IMR-90 (cell line): Measurements from ENCODE around the gene AVPR1B. TPM values are rescaled to one million over a fixed set of nuclear protein-coding genes. Genes with fewer than 3 reads are reported as not detected.

Experiments used
- ATAC-seq: fragments of 200-7000 bp; cut with Tn5 transposase; 2 replicates; pipeline ENCODE4 v1.9.1; 2020; ENCODE audit warnings: low read depth, mild to moderate bottlenecking, moderate library complexity
- BruUV-seq: library from RNA; stranded (reverse); fragments of 400-500 nt; replicated peaks from 2 replicates; lab custom pipeline; 2021; lab: Mats Ljungman, UMichigan
- CTCF ChIA-PET: fragments of 300-600 bp; formaldehyde crosslinking; extraction: SDS; loops from one replicate; lab custom pipeline; 2021; ENCODE audit warnings: antibody characterized with exemption; lab: Yijun Ruan, JAX
- POLR2A ChIA-PET: fragments of 300-600 bp; sonication (Branson Sonifier 250); formaldehyde crosslinking; loops from one replicate; lab custom pipeline; 2022; ENCODE audit warnings: antibody characterized with exemption; ENCODE audit not compliant: unreplicated experiment; lab: Charles Lee
- DNase-seq: peaks from one replicate; pipeline ENCODE4 v3.0.0; 2013
- H2AFZ ChIP-seq: replicated peaks from 2 replicates; pipeline ENCODE3; 2013; ENCODE audit warnings: low read length, mild to moderate bottlenecking; ENCODE audit not compliant: poor library complexity
- H2AK5ac ChIP-seq: 2 replicates; pipeline ENCODE4 v1.6.1; 2013; ENCODE audit warnings: low read depth, low read length, inconsistent platforms
- H2AK9ac ChIP-seq: replicated peaks from 2 replicates; pipeline ENCODE3; 2013; ENCODE audit warnings: mild to moderate bottlenecking, low read depth, low read length, moderate library complexity; ENCODE audit not compliant: poor library complexity
- H2BK120ac ChIP-seq: 2 replicates; pipeline ENCODE4 v1.6.1; 2013; ENCODE audit warnings: low read depth, low read length, inconsistent platforms
- H2BK15ac ChIP-seq: 3 replicates; pipeline ENCODE4 v1.6.1; 2013; ENCODE audit warnings: low read depth, low read length, inconsistent platforms
- H2BK20ac ChIP-seq: 2 replicates; pipeline ENCODE4 v1.6.1; 2013; ENCODE audit warnings: low read depth, mild to moderate bottlenecking, inconsistent platforms, low read length, moderate library complexity
- H2BK5ac ChIP-seq: 2 replicates; pipeline ENCODE4 v1.6.1; 2013; ENCODE audit warnings: mild to moderate bottlenecking, low read depth, low read length, inconsistent platforms; ENCODE audit not compliant: poor library complexity, severe bottlenecking
- H3K14ac ChIP-seq: replicated peaks from 2 replicates; pipeline ENCODE4 v1.6.1; 2013; ENCODE audit warnings: low read depth, low read length, inconsistent platforms
- H3K18ac ChIP-seq: 2 replicates; pipeline ENCODE4 v1.6.1; 2013; ENCODE audit warnings: low read depth, low read length, control low read depth
- H3K23ac ChIP-seq: 2 replicates; pipeline ENCODE4 v1.6.1; 2013; ENCODE audit warnings: low read depth, low read length, inconsistent platforms
- H3K27ac ChIP-seq: 2 replicates; pipeline ENCODE4 v1.5.1; 2013; ENCODE audit warnings: mild to moderate bottlenecking, control low read depth, low read length; ENCODE audit not compliant: insufficient read depth
- H3K27me3 ChIP-seq: 2 replicates; pipeline ENCODE4 v1.6.1; 2013; ENCODE audit warnings: low read length; ENCODE audit not compliant: control insufficient read depth, insufficient read depth
- H3K36me3 ChIP-seq: 2 replicates; pipeline ENCODE4 v1.6.1; 2013; ENCODE audit warnings: low read length, mixed read lengths; ENCODE audit not compliant: control insufficient read depth, insufficient read depth
- H3K4ac ChIP-seq: 2 replicates; pipeline ENCODE4 v1.6.1; 2013; ENCODE audit warnings: low read depth, low read length, inconsistent platforms
- H3K4me1 ChIP-seq: 2 replicates; pipeline ENCODE4 v1.6.1; 2013; ENCODE audit warnings: low read length, mixed read lengths; ENCODE audit not compliant: control insufficient read depth, insufficient read depth
- H3K4me2 ChIP-seq: 2 replicates; pipeline ENCODE4 v1.6.1; 2013; ENCODE audit warnings: low read depth, mild to moderate bottlenecking, control low read depth, low read length, moderate library complexity
- H3K4me3 ChIP-seq: 2 replicates; pipeline ENCODE4 v1.5.1; 2013; ENCODE audit warnings: low read depth, mild to moderate bottlenecking, control low read depth, low read length, moderate library complexity; ENCODE audit not compliant: insufficient read depth
- H3K56ac ChIP-seq: 2 replicates; pipeline ENCODE4 v1.6.1; 2013; ENCODE audit warnings: low read length, inconsistent platforms; ENCODE audit not compliant: insufficient read depth; ENCODE audit errors: extremely low read depth
- H3K79me1 ChIP-seq, 2 experiments: 2 replicates each; pipeline ENCODE4 v1.6.1; 2013; ENCODE audit warnings: low read length in 2 of 2, inconsistent platforms in 1 of 2, low read depth in 1 of 2
- H3K9ac ChIP-seq: 2 replicates; pipeline ENCODE4 v1.6.1; 2013; ENCODE audit warnings: low read depth, low read length, control low read depth
- H3K9me1 ChIP-seq: 2 replicates; pipeline ENCODE4 v1.6.1; 2013; ENCODE audit warnings: low read length, inconsistent platforms; ENCODE audit not compliant: insufficient read depth
- H3K9me3 ChIP-seq: 2 replicates; pipeline ENCODE4 v1.6.1; 2013; ENCODE audit warnings: low read length; ENCODE audit not compliant: control insufficient read depth, insufficient read depth
- H4K20me1 ChIP-seq: 2 replicates; pipeline ENCODE4 v1.6.1; 2013; ENCODE audit warnings: low read length, inconsistent platforms; ENCODE audit not compliant: insufficient read depth
- H4K5ac ChIP-seq: 2 replicates; pipeline ENCODE4 v1.6.1; 2013; ENCODE audit warnings: mild to moderate bottlenecking, low read depth, low read length, control low read depth
- H4K8ac ChIP-seq, 2 experiments: 2 replicates each; pipeline ENCODE4 v1.6.1; 2013; ENCODE audit warnings: low read depth in 2 of 2, low read length in 2 of 2, control low read depth in 1 of 2, inconsistent platforms in 1 of 2
- H4K91ac ChIP-seq: 2 replicates; pipeline ENCODE4 v1.6.1; 2013; ENCODE audit warnings: low read depth, low read length, inconsistent platforms; ENCODE audit not compliant: insufficient read depth
- RCOR1 ChIP-seq: IDR thresholded peaks from 2 replicates; pipeline ENCODE4 v1.6.1; 2012; ENCODE audit warnings: mild to moderate bottlenecking, low read length, improper control_type of control experiment; ENCODE audit not compliant: insufficient replicate concordance
- WGBS, 2 experiments: methylation state at CpG; one replicate each; pipeline versions ENCODE4 v1.1.5 to v1.1.7; 2013; ENCODE audit warnings: missing lambda C conversion rate in 2 of 2; ENCODE audit not compliant: insufficient read length in 1 of 2; ENCODE audit errors: extremely low coverage in 2 of 2; 5-methylcytosine and 5-hydroxymethylcytosine counted together
- dilution Hi-C: fragments of 300-500 bp; cut with HindIII; formaldehyde crosslinking; loops from one replicate; pipeline ENCODE4 v1.14.3; 2018; ENCODE audit warnings: low sequenced_read_pairs; ENCODE audit not compliant: unreplicated experiment
- in situ Hi-C: fragments of 300-500 bp; cut with MboI; formaldehyde crosslinking; loops from 3 replicates; pipeline ENCODE4 v1.14.3; 2019; ENCODE audit warnings: low sequenced_read_pairs, inconsistent platforms, mixed read lengths
- intact Hi-C: fragments of 100-400 bp; cut with micrococcal nuclease; formaldehyde crosslinking; loops from 2 replicates; pipeline ENCODE4 v1.10.0; 2022
- polyA plus RNA-seq, 3 experiments: library from polyadenylated mRNA; depleted of rRNA; stranded (reverse); fragments of >200 nt; gene quantifications; 2 replicates each; pipeline ENCODE4 v1.2.3, GENCODE V29; 2012; ENCODE audit warnings: low replicate concordance in 1 of 3
- total RNA-seq: library from RNA; depleted of rRNA; stranded (reverse); fragments of >200 nt; gene quantifications from 2 replicates; pipeline ENCODE4 v1.2.3, GENCODE V29; 2012

AVPR1B gene
- total and polyA plus RNA-seq, 2 of the 4 experiments (the other 2 are of a cell fraction) = not detected

- dilution Hi-C loops (no loop called here), intact Hi-C loops (no loop called here), in situ Hi-C loops (no loop called here)
- H3K23ac ChIP-seq = no peak overlapping the region
- no peaks in the 10 kb centered on the region for H3K4me1 ChIP-seq
- H2AFZ ChIP-seq = no peak overlapping the region
- H3K27ac ChIP-seq = no peak overlapping the region
- H3K14ac ChIP-seq = no peak overlapping the region
- no peak overlapping the region for H3K56ac ChIP-seq
- H3K79me1 ChIP-seq = no peaks in the 10 kb centered on the region
- H3K4me3 ChIP-seq = no peak overlapping the region
- no peak overlapping the region for H3K4ac ChIP-seq
- no peak for TF ChIP-seq RCOR1
- peaks cover 38% of the 10 kb centered on the region for H3K27me3 ChIP-seq
- no TSS peak for BruUV-seq
- no peak overlapping the region for H3K9ac ChIP-seq
- no peak overlapping the region for H3K4me2 ChIP-seq
- no peak overlapping the region for H4K91ac ChIP-seq
- ChIA-PET CTCF (interaction anchor here (1.0 to 1.2 kb wide), 2 partner anchors 23 to 105 kb away, joined by 4 read pairs; no protein-coding TSS in a partner anchor), POLR2A (no interaction called here)
- ATAC-seq (no peak), DNase-seq (no peak)
- H2AK9ac ChIP-seq = no peak overlapping the region
- no peaks in the 10 kb centered on the region for H3K36me3 ChIP-seq
- H4K8ac ChIP-seq = no peak overlapping the region
- no peak overlapping the region for H4K5ac ChIP-seq
- H2AK5ac ChIP-seq = no peak overlapping the region
- H4K20me1 ChIP-seq = no peaks in the 10 kb centered on the region
- no peak overlapping the region for H2BK5ac ChIP-seq
- H3K9me1 ChIP-seq = no peaks in the 10 kb centered on the region
- H3K18ac ChIP-seq = no peak overlapping the region
- H3K9me3 ChIP-seq = no peaks in the 10 kb centered on the region
- no peak overlapping the region for H2BK120ac ChIP-seq
- no peak overlapping the region for H2BK20ac ChIP-seq
- no peak overlapping the region for H2BK15ac ChIP-seq
- WGBS, 2 experiments = 21% methylated on average over 3 of the region's 8 CpGs; no CpG with 5 or more reads in 1 of the 2 experiments
Observed at GRCh38 chr1:206082831-206083695, 34.1 kb downstream of the AVPR1B start.
